ENCODE results near the gene PRDM1.
"Not testable (repeated sequence)": the region's sequence is repeated elsewhere in the genome, so short reads cannot be mapped to it uniquely, and the experiment has no call there.

PRDM1 gene

DNA sequence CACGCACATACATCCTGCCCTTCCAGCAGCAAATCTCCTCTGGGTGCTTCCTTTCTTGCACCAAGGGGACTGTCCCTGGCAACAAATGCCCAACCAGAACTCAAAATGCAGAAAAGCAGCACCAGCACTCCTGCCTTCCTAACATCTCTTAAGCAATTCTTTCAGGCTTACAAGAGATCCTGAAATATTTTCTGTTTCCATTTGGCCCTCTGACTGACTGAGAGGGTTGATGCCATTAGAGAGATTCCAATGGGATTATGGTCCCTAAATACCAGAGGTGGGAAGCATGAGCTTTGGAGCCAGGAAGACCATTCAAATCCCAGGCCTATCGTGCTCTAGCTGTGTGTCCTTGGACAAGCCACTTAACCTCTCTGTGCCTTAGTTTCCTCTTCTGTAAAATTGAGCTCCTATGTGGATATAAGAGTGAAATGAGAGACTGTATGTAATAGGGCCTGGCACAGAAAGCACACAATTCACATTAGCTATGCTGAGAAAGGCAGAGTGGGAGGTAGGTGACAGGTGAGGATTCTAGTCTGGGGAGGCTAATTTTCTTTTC lies 56.8 kb downstream of the PRDM1 start:
- no peak for DNase-seq

DNA sequence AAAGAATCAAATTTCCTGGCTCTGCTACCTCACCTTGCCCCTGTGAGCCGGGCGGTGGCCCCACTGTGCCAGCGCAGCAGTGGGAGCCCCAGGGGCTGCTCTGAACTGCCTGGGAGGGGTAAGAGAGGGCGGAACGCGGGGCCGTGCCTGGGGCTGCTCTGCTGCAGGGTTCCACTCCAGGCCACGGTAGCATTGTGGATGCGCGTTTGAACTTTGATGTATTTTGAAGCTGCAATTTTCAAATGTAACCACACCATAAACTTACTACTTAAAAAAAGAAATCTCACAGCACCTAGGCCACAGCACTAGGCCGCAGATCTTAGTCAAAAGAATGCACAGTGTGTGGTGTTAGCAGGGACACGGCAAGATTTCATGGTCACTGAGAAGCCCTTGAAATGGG lies 57.5 kb downstream of the PRDM1 start:
- no peak for DNase-seq

DNA sequence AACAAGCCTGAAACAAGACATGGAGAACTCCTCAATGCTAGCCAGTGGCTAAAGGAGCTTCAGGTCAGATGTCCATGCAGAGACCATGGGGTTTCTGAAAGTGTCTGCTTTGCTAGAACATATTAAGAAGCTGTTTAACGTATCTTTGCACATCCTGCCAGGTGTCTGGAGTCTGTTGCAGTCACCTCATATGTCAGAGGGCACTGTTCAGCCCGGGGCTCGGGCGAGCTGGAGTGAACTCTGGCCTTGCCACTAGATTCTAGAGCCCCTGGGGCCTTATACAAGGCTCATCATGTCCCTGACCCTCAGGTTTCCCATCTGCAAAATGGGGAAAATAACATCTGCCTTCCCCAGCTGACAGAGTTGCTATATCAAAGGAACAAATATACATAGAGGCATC lies 59.0 kb downstream of the PRDM1 start:
- no peak for DNase-seq

DNA sequence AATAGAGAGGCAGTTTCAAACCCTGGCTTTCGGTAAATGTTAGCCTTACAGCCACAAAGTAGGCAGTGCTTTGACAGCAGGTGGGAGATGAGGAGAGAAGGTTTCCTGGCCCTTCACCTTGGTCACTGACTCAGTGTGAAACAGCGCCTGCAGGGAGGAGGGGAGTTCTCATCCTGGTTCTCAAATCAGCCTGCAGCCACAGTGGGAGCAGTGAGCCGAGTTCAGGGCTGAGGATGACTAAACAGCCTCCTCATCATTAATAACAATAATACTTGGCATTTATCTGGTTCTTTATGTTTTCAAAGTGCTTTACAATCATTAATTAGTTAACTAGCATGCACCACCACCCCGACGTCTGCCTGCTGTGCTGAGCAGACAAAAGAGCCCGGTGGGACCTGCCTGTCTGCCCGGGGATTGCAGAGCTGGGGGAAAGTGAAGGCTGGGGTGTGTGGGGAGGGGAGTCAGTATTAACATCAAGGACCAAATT lies 59.6 kb downstream of the PRDM1 start:
- DNase-seq = no peak

DNA sequence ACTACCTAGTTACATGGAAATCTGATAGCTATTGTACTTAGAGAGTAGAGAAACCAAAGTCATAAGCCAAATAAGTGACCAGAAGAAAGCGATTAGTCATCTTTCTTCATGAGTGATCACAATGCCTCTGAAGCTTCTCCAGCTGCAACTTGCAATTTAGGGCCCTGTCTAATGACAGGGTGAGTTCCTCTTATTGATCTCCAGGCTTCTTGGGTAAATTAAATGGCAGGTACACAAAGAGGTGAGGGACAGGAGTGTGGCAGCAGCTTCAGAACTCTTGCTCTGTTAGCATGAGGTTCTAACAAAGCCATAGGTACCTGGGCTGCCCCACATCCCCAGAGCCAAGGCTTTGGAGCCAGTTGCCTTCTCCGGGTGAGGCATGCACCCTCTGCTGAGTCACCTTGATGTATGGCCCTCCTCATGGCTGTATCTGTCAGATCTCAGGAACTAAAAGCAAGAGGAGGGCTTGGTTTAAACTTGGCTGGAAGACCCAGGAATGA lies 60.8 kb downstream of the PRDM1 start:
- no peak for DNase-seq

DNA sequence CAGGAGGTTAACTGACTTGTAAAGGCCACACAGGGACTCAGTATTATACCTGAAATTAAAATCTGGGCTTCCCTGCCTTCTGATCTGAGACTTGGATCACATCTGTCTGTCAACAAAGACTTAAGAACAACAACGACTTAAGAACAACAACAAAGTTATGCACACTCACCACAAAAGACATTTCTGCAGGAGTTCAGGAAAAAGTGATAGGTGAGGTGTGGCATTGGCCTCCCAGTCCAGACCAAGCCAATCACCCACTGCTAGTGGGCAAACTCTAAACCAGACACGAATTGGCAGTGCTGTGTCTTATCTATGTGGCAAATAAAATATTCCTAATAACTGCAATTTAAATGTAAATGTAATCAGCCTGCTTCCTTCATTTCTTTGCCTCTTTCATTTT lies 61.3 kb downstream of the PRDM1 start:
- no peak for DNase-seq

DNA sequence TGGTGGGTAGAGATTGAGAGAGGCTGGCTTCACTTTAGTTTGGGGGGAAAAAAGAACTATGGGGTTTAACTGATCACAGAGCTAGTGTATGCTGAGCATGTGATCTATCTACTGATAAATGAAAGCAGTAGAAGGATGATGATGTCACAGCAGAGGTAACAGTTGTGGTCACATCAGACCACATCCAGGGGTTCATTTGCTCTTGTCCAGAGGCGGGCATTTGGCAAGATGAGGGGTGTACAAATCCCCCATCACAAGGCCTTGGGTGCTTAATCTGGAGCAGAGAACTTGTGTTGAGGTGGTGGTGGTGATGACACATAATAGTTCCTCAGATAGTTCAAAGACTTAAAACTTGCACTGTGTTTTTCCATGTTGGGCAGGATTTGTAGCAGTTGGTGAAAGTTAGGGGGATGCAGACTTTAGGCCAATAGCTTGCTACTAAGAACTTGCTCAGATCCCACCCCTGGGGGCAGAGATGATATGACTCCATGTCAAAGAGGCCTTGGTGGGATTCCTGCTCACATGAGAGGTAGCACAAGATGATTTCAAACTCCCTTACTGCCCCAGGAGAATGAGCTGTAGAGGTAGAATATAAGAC lies 63.4 kb downstream of the PRDM1 start:
- DNase-seq = no peak

DNA sequence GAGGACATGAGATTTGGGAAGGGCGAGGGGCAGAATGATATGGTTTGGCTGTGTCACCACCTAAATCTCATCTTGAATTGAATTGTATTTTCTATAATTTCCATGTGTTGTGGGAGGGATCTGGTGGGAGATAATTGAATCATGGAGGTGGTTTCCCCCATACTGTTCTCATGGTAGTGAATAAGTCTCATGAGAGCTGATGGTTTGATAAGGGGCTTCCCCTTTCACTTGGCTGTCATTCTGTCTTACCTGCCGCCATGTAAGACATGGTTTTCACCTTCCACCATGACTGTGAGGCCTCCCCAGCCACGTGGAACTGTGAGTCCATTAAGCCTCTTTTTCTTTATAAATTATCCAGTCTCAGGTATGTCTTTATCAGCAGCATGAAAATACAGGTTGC lies 66.3 kb downstream of the PRDM1 start:
- not testable (repeated sequence) for DNase-seq

DNA sequence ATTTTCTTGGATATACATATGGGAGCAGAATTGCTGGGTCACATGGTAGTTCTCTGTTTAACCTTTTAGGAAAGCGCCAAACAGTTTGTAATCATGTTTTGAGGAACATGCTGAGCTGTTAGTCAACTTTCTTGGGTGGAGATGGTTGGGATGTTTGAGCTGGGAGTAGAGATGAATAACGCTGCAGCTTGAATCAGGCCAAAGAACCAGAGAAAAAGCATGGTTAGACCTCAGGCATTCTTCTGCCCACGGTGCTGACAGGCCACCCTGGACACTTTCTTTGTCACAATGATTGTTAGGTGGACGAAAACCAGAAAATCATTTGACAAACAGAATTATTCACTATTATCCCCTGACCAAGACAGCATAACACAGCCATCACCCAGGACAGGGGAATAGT lies 66.8 kb downstream of the PRDM1 start:
- no peak for DNase-seq

DNA sequence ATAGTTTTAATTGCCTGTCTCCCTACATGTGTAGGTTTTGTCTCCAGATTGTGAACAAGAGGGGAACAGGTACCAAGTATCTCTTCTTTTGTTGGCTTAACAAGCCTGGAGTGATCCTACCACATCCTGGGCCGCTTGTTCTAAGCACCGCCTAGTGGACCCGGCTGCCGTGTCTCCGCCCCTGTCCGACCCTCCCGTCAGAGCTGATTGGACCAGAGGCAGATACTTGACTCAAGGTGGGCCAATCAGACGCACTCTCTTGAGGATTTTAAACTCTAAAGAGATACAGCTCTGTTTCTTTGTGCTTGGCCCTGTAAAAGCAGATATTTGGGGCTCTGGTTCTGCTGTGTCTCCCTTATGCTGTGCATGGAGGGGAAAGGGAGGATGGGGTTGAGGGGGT lies 68.2 kb downstream of the PRDM1 start:
- DNase-seq = no peak

DNA sequence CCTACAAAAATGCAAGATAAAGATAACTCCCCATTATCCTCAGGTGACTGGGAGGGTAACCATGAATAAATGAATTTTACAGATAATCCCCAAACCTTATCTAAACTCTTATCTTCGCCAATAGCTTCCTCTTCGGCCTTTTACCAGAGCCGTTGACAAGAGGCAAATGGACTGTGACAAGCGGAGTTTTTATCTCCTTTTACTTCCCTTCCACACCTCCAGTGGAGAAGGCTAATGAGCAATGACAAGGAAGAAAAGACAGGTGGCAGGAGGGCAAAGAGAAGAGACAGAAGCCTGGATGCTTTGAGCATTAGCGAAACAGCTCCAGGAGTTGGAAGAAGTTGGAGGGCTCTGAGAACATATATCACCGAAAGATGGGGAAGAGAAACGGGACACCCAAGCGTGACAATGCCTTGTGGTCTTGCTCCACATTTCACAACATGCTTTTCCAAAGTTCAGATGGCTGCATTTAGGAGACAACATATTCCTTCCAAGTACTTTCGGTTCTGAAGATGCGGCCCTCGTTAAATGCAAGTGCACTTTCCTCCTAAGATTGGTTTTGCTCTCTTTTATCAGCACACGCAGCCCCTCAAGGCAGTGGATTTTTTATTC lies 69.2 kb downstream of the PRDM1 start:
- no peak for DNase-seq

DNA sequence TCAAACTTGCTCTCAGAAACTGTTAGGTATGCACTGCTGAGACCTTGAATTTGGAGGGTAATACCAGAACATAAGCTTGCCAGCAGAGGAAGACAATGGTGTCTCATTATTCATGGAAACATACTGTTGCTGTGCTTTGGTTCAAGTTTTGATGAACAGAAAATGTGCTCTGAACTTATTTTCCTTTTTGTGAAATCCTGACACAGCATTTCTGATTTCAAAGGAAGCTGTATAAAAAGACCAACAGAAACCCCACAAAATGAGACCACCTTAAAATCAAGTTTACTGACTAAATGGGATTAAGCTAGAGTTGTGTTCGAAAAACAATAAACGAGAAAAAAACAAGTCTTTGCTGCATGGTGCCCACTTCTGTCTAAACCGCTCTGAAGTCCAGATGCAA lies 70.3 kb downstream of the PRDM1 start:
- no peak for DNase-seq

DNA sequence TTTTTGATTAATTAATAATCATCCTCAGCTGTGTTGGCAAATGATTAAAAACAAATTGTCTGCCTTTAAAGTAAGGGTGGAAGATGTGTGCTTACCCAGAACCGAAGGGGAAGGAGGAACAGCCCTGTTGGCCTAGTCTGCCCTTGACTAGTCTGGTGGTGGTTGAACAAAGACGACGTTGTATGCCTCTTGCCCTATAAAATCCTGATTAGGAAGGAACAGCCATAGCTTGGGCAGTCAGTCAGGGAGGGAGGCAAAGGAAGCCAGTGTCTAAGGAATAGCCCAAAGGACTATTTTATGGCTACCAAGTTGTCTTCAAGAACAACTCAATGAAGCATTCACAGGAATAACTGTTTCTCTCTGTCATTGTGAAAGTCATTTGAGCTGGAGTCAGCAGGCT lies 70.7 kb downstream of the PRDM1 start:
- no peak for DNase-seq

DNA sequence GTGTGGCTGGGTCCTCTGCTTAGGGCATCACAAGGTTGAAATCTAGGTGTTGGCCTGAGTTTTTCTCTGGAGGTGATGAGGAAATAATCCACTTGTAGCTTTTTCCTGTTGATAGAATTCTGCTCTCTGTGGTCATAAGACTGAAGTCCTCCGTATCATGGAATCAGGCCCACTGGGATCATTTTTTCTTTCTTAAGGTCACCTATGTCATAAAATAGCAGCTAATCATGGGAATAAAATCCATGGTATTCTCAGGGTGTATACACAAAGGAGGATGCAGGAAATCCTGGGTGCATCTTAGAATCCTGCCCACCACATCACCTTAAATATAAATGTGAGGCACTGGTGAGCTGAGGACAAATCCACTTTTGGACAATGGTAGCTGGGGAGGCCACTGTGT lies 72.7 kb downstream of the PRDM1 start:
- no peak for DNase-seq
